Measurements from ENCODE around the gene GLDC. TPM values are rescaled to one million over a fixed set of nuclear protein-coding genes. Genes with fewer than 3 reads are reported as not detected.

The GLDC gene
- total RNA-seq, 1 experiment from 2014 or later: 145 TPM

- TF ChIP-seq CTCF (IDR thresholded peaks at IDR 0.05) (no peak), FOXP4 (CRISPR knock-in tag; IDR thresholded peaks at IDR 0.05) (no peak), CREM (CRISPR knock-in tag; IDR thresholded peaks at IDR 0.05) (no peak), EMX1 (CRISPR knock-in tag; IDR thresholded peaks at IDR 0.05) (no peak), ZBTB43 (CRISPR knock-in tag; IDR thresholded peaks at IDR 0.05) (no peak), FOXK1 (CRISPR knock-in tag; IDR thresholded peaks at IDR 0.05) (no peak), USF1 (CRISPR knock-in tag; IDR thresholded peaks at IDR 0.05) (no peak), GTF2I (CRISPR knock-in tag; conservative IDR thresholded peaks at IDR 0.05) (no peak), E2F4 (CRISPR knock-in tag; IDR thresholded peaks at IDR 0.05; ENCODE audit: borderline replicate concordance, low read depth) (no peak), MXD4 (CRISPR knock-in tag; IDR thresholded peaks at IDR 0.05; ENCODE audit: borderline replicate concordance) (no peak), USF2 (CRISPR knock-in tag; IDR thresholded peaks at IDR 0.05) (no peak), ZNF281 (CRISPR knock-in tag; IDR thresholded peaks at IDR 0.05) (no peak), ERG (CRISPR knock-in tag; IDR thresholded peaks at IDR 0.05) (no peak), NR1H2 (CRISPR knock-in tag; IDR thresholded peaks at IDR 0.05) (no peak)
- no peaks in the 10 kb centered on the region for H3K27me3 Mint-ChIP-seq (ENCODE audit: low read depth)
- H3K27ac Mint-ChIP-seq: no peak overlapping the region
- no peak for ATAC-seq
- H3K4me1 Mint-ChIP-seq: 0 out of 2 replicates have a peak, but pooled peaks cover 4% of the 10 kb centered on the region
- no peak for DNase-seq (ENCODE audit: low spot score)
- peaks cover 8% of the 10 kb centered on the region for H3K36me3 Mint-ChIP-seq
- CTCF ChIA-PET: no interaction called here
- H3K9me3 Mint-ChIP-seq: peaks cover 21% of the 10 kb centered on the region
- POLR2A ChIA-PET: interaction anchor here (1.0 kb wide), 1 partner anchor 113 kb away, joined by 3 read pairs; no protein-coding TSS in a partner anchor
- no peak overlapping the region for H3K4me3 Mint-ChIP-seq
These were observed 120.0 kb downstream of the GLDC start for GRCh38 chr9:6525326-6526045.

All from WTC11 (cell line).